Fibroblast of the conjunctiva (primary cell): ENCODE measurements around the gene SAXO1.
"Not testable (repeated sequence)": the region's sequence is repeated elsewhere in the genome, so short reads cannot be mapped to it uniquely, and the experiment has no call there.

ENCODE experiments used
- DNase-seq: peaks from one replicate; pipeline ENCODE4 v3.0.0-alpha.2; 2010; ENCODE audit warnings: low read depth

SAXO1 gene

DNA sequence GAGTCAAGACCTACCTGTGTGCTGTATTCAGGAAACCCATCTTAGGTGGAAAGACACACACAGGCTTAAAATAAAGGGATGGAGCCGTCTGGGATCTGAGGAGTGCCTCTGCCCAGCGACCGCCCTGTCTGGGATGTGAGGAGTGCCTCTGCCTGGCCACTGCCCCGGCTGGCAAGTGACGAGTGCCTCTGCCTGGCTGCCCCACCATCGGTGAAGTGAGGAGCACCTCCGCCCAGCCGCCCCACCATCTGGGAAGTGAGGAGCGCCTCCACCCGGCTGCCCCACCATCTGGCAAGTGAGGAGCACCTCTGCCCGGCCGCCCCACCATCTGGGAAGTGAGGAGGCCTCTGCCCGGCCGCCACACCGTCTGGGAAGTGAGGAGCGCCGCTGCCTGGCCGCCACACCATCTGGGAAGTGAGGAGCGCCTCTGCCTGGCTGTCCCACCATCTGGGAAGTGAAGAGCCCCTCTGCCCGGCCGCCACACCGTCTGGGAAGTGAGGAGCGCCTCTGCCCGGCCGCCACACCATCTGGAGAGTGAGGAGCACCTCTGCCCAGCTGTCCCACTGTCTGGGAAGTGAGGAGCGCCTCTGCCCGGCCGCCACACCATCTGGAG, 33.7 kb downstream of the SAXO1 start:
- DNase-seq: no peak

DNA sequence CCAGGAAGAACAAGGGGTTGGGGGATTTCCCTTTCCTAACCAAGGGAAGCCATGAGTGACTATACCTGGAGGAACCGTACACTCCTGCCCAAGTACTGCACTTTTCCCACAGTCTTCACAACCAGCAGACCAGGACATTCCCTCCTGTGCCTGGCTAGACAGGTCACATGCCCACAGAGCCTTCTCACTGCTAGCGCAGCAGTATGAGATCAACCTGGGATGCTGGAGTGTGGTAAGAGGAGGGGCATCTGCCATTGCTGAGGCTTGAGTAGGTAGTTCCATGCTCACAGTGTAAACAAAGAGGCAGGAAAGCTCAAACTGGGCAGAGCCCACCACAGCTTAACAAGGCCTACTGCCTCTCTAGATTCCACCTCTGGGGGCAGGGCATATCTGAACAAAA, 35.9 kb downstream of the SAXO1 start:
- no peak for DNase-seq

DNA sequence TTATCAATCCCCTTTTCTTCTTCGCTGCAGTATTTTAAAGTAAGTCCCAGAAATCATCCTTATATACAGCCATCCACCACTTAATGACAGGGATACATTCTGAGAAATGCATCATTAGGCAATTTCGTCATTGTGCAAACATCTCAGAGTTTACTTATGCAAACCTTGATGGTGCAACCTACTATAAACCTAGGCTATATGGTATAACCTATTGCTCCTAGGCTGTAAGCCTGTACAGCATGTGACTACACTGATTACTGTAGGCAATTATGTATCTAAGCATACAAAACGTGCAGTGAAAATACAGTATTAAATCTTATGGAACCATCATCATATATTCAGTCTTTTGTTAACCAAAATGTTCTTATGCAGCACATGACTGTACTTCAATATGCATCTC, 36.8 kb downstream of the SAXO1 start:
- DNase-seq: no peak

GRCh38 chr9:18994263-18994916, 38.6 kb downstream of the SAXO1 start:
- DNase-seq: no peak

GRCh38 chr9:18991197-18991596, 41.8 kb downstream of the SAXO1 start:
- DNase-seq: not testable (repeated sequence)

GRCh38 chr9:18990494-18990893, 42.5 kb downstream of the SAXO1 start:
- no peak for DNase-seq

DNA sequence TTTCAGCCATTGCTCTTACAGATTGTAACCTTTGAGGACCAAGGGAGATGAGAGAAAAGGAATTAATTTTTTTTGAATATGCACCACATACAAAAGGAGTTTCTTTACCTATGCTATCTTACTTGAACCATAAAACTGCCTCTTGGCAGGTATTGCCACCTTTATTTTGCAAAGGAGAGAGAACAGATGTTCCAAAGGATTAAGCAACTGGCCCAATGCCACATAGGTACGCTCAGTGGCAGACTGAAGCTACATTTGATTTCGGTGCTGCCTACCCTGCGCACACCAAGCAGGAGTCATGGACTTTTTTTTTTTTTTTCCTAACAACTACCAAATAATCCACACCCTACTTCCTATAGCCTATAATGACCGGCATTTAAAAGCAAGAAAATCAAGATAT, 43.1 kb downstream of the SAXO1 start:
- DNase-seq: no peak

- DNase-seq: no peak
These were observed 43.9 kb downstream of the SAXO1 start for GRCh38 chr9:18989097-18989496.

DNA sequence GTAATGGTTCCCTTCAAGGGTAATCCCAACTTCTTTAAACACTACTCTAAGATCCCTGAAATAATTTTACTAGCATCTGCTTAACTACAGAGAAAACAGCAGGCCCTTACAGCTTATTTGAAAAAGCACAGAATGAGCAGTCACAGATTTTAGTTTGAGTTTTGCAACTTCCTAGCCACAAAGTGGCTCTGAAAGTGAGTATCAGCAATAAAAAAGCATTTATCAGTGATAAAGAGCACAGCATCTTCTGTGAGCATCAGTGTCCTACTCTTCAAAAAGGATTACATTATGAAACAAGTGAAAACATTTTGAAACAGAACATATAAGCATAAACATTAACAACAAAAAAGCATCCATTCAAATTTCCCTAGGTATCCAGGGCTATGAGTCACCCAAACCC, 45.0 kb downstream of the SAXO1 start:
- DNase-seq: no peak

DNA sequence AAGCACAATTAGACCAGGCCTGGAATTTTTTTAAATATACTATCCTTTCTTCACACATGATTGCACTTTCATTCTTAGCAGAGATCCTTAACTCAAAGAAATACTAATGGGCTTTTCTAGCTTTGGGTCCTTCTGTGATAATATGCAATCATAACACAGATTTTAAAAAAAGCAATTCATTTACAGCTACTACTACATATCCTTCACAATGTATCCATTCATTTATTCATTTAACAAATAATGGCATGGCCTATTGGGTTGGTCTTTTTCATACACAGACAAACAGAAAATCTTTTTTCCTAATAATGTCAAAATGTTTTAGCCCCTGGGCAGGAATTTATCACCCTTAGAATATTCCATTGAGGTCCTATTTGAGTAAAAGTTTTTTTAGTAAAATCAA, 47.0 kb downstream of the SAXO1 start:
- DNase-seq: no peak

- DNase-seq: no peak
These were observed 47.5 kb downstream of the SAXO1 start for GRCh38 chr9:18985464-18985951.

GRCh38 chr9:18982262-18982620, 50.8 kb downstream of the SAXO1 start:
- DNase-seq: no peak

GRCh38 chr9:18981476-18982261, 51.3 kb downstream of the SAXO1 start:
- DNase-seq: no peak

DNA sequence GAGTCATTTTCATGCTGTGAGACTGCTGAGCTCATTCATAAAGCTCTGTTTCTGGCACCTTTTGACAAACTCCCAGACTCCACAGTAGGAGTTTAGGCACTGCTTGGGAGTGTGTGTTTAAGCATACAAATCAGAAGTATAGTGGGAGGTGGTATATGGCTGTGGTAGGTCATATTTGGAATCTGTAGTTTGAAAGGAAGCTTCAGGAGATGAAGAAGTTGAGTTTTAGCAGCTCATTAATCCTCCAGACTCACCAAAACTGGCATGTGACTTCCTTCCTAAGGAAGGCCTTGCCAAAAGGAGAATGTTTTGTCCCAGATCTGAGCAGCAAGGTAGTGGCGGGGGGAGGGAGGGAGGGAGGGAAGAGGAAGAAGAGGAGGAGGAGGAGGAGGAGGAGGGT, 52.8 kb downstream of the SAXO1 start:
- no peak for DNase-seq

DNA sequence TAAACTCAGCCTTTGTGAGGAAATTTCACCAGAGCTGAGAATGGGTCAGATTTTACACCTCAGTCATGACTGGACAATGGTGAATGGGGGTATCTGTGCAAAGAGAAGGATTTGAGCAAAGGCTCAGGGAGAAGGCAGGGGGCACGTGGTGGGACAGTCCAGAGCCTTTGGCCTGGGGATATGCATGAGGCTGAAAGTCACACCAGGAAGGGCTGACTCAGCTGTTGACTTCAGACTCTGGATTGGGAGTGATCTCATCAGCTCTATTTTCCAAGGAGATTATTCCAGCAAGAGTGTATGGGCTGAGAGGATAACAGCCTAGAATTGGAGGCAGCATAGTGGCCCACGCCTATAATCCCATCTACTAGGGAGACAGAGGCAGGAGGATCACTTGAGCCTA, 53.6 kb downstream of the SAXO1 start:
- DNase-seq: no peak

DNA sequence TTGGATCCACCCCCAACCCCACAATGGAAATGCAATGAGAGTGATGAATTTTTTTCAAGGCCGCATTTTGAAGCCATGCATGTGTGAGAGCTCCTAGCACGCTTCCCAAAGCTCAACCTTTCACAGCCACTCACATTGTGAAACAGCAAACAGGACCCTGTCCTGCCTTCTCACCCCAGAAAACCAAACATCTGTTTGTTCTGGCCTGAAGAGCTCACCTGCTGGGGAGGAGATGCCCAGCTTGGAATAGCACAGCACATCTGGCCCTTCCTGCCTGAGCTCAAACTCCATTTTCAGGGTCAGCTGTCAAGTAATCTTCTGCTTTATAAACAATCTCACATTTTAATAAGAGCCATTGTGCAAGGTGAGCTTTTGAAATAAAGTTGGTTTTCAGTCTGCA, 54.8 kb downstream of the SAXO1 start:
- DNase-seq: no peak

GRCh38 chr9:18976709-18977531, 56.1 kb downstream of the SAXO1 start:
- no peak for DNase-seq

- no peak for DNase-seq
These were observed 56.7 kb downstream of the SAXO1 start for GRCh38 chr9:18976221-18976708.

DNA sequence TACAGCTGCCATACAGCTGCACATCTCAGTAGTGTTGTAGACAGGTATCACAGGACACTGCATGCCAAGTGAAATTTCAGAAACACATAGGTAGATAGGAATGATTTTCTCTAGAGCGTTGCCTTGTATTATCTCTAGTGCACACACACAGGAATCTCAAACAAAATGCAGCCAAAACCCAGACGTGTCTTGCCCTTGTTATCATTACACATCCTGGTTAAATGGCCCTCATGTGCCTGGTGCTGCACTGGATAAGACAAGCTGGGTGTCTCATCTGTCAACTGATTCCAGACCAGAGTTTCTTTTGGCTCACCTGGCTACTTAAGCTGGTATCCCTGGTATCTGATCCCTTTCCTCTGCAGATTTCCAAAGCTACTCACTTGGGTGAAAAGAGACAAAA, 59.7 kb downstream of the SAXO1 start:
- DNase-seq: no peak

- DNase-seq: no peak
These were observed 60.3 kb downstream of the SAXO1 start for GRCh38 chr9:18972675-18973074.

GRCh38 chr9:18971909-18972308, 61.1 kb downstream of the SAXO1 start:
- no peak for DNase-seq

DNA sequence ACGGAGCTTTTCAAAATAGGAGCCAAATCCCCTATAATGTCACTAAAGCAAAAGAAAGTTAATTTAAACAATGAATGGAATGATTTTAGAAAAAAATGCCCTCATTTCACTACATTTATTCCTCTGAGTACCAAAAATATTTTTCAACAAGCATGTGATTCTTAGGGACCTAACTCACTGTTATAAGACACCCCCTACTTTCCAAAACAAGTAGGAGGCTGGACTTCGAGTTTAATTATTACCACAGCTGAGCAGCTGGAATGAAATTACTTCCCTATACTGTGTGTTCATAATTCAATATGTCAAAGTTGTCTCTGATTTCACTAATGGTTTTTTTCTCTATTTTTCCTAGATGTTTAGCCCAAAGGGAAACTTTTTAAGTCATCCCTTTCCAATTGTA, 61.6 kb downstream of the SAXO1 start:
- no peak for DNase-seq
